Dedifferentiated amniotic fluid mesenchymal stem cell (primary cell): ENCODE measurements around the gene ZNF579.
A peak's percentile ranks its signal among the peaks of the same experiment; 100 is the strongest.

Experiments used
- DNase-seq: peaks from one replicate; pipeline ENCODE4 v3.0.0-alpha.2; 2016; ENCODE audit errors: extremely low spot score

ZNF579 gene, protein sequence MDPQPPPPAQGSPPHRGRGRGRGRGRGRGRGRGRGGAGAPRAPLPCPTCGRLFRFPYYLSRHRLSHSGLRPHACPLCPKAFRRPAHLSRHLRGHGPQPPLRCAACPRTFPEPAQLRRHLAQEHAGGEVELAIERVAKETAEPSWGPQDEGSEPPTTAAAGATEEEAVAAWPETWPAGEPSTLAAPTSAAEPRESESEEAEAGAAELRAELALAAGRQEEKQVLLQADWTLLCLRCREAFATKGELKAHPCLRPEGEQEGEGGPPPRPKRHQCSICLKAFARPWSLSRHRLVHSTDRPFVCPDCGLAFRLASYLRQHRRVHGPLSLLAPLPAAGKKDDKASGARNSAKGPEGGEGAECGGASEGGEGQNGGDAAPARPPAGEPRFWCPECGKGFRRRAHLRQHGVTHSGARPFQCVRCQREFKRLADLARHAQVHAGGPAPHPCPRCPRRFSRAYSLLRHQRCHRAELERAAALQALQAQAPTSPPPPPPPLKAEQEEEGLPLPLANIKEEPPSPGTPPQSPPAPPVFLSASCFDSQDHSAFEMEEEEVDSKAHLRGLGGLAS

DNA sequence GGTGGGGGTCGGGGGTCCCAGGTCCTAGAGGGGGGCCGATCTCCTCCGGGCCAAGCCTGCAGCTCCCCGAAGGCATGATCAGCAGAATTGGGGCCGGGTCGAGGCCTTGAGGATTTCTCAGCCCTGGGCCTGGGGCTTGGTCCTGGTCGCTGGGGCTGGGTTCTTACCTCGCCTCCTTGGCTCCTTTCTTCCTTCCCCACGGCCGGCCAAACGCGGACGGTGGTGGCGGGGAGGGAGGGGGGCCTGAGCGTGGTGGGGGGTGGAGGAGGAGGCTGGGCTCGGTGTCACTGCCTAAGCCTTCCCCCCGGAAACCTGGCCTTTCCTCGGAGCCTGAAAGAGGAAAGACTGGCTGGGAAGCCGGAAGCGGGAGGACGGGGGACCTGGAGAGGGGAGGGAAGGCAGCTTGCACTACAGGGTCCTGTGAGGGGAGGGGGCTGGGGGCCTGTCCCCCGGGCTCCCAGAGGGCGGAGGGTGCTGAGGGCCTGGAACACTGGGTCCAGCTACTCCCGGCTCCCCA, at the start of gene ZNF579:
TSS of gene ZNF579 (minus strand) at position 221 of the 517 bp plus-strand sequence. CDS start 1,209 bp downstream, outside the sequence.
- DNase-seq = peak; percentile 88

DNA sequence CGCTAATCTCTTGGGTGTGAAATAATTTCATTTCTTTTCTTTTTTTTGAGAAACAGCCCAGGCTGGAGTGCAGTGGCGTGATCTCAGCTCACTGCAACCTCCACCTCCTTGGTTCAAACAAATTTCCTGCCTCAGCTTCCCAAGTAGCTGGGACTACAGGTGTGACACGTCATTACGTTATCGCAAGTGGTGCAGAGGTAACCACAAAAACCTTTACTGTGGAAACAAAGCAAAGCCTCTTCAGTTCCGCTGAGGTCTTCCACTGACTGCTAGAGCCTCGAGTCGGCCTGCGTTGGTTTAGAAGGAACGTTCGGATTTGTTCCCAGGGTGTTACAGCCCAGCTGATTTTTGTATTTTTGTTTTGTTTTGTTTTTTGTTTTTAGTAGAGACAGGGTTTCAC, 45.7 kb upstream of the ZNF579 start:
- no peak for DNase-seq

DNA sequence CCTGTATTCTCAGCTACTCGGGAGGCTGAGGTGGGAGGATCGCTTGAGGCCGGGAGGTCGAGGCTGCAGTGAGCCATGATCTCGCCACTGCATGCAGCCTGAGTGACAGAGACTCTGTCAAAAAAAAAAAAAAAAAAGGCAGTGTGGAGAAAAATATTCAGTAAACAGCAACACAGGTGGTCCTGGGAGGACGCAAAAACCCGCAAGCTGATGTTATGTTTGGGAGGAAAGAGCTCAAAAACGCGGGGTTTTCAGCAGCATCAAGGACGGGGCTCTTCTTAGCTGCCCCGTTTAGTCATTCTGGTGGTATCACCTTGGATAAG, 44.3 kb upstream of the ZNF579 start:
- DNase-seq = no peak

DNA sequence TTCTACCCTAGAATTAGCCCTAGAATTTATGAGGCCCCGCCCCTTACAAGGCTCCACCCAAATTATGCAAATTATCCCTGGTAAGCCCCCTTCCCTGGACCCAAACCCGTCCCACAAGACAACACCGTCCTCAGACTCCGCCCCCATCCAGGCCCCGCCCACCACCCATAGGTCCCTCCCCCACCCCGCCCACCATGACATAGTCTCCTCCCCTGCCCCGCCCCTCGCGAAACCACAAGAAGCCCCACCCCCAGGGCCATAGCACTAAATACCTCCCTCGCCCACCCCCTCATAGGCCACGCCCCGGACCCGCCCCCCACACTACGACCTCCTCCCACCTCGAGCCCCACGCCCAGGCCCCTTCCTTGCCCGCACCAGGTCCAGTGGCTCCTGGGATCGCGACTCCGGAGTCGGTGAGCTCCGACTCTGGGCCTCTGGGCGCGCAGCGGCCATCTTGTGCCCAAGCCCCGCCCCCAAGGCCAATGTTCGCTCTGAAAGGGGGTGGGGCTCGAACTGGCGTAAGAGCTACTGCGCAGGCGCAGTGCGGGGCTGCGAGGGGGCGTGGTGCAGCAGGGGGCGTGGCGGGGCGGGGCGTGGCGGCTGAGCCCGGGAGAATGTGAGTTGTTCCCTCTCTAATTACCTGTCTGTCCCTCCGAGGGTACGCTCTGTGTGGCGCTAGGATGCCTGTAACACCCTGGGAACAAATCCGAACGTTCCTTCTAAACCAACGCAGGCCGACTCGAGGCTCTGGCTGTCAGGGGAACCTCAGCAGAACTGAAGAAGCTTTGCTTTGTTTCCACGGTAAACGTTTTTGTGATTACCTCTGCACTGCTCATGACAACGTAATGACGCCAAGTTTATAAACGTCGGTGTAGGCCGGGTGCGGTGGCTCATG, 43.7 kb upstream of the ZNF579 start, which contains the start of gene ZNF784:
TSS of gene ZNF784 (minus strand) at position 458 of the 895 bp plus-strand sequence. CDS start at position 453, 5 bp downstream.
- peak; percentile 93 for DNase-seq

DNA sequence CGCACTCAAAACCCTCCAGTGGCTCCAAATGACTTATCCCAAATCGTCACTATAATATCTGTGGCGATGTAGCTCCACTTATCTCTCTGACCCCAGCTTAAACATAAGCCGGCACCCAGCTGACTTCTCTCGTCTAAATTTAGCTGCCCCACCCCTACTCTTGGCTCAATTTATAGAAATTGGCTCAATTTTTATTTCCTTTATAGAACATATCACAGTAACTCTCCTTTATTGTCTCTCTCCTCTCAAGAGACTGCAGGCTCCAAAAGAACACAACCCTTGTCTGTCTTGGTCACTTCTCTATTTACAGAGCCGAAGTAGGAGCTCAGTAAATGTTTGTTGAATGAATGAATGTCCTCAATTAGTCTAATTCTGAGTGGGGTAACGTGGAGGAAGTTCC, 42.9 kb upstream of the ZNF579 start:
- DNase-seq = no peak

DNA sequence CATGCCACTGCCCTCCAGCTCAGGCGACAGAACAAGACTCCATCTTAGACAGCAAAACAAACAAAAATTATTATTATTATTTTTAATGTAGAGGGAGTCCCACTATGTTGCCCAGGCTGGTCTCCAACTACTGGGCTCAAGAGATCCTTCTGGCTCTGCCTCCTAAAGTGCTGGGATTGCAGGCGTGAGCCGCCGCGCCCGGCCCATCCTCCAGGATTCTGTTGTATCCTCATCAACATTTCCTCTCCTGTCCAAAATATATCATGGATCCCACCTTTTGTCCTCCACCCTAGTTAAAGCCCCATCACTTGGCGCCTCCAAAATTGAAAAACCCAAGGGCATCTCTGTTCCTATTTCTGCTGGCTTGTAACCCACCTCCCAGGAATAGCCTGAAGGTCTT, 42.5 kb upstream of the ZNF579 start:
- no peak for DNase-seq

GRCh38 chr19:55622242-55622969, 41.8 kb upstream of the ZNF579 start:
- DNase-seq = no peak

DNA sequence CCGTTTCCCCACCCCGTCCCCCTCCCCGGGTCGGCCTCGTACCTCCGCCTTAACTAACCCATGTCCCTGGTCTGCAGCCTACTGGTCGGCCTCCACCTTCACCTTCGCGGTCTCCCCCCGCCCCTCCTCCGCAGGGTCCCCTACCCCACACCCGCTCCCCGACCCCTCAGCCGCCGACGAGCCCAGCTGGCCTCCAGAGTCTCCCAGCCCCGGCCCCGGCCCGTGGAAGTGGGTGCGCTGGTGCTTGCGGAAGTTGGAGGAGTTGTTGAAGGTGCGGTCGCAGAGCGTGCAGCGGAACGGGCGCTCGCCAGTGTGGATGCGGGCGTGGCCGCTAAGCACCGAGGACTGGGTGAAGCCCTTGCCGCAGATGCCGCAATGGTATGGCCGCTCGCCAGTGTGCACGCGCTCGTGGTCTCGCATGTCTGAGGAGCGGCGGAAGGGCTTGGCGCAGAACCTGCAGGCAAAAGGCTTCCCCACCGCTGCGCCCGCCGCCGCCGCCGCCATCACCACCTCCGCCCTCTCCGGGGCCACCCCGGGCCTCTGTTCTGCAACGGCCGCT, 41.1 kb upstream of the ZNF579 start:
- DNase-seq = no peak

GRCh38 chr19:55621205-55621672, 40.6 kb upstream of the ZNF579 start:
- no peak for DNase-seq

DNA sequence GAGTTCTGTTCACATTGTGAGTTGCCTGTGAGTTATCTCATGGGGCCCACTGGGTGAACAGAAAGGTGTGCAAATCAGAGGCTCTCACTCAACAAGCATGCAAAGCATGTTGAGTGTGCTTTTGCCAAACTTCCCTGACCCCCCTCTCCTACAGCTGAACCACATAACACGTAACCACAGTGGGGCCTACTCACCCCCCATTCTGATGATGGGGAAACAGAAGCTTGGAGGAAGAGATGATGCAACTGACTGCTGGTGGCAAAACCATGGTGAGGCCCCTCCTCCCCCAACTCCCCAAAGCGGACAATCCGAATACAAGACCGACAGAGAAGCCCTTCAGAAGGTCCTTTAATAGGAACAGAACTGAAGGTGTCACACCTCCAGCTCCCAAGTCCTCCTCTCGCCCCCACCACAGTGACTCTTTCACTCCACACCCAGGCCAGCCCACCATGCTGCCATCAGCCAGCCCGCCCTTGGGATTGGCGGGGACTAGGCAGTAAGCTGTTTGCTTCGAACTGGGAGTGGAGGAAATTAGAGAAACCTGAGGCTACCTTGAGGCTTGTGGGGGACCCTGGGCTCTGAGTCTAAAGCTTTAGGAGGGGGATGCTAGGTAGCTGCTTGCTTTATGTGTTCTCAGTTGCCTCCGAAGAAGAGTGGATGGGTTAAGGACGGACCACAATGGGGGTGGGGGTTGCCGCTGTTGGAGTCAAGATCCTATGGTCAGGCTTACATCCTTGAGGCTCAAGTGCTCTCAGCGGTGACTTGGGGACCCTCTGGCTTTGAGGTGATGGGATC, 40.0 kb upstream of the ZNF579 start:
- DNase-seq = no peak

GRCh38 chr19:55619286-55619685, 38.6 kb upstream of the ZNF579 start:
- no peak for DNase-seq

GRCh38 chr19:55618426-55618825, 37.8 kb upstream of the ZNF579 start:
- DNase-seq = no peak

GRCh38 chr19:55617426-55617825, 36.8 kb upstream of the ZNF579 start:
- DNase-seq = no peak

GRCh38 chr19:55616395-55616875, 35.8 kb upstream of the ZNF579 start:
- no peak for DNase-seq

- DNase-seq = no peak
These were observed 35.1 kb upstream of the ZNF579 start for GRCh38 chr19:55615543-55616394.

DNA sequence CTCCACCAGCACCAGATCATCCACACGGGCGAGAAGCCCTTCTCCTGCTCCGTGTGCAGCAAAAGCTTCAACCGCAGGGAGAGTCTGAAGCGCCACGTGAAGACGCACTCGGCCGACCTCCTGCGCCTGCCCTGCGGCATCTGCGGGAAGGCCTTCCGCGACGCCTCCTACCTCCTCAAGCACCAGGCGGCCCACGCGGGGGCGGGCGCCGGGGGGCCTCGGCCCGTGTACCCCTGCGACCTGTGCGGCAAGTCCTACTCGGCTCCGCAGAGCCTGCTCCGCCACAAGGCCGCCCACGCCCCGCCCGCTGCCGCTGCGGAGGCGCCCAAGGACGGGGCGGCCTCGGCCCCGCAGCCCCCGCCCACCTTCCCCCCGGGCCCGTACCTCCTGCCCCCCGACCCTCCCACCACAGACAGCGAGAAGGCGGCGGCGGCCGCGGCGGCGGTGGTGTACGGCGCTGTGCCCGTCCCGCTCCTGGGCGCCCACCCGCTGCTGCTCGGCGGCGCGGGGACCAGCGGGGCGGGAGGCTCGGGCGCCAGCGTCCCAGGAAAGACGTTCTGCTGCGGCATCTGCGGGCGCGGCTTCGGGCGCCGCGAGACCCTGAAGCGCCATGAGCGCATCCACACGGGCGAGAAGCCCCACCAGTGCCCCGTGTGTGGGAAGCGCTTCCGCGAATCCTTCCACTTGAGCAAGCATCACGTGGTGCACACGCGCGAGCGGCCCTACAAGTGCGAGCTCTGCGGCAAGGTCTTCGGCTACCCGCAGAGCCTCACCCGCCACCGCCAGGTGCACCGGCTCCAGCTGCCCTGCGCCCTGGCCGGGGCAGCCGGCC, 34.3 kb upstream of the ZNF579 start:
- DNase-seq = no peak

DNA sequence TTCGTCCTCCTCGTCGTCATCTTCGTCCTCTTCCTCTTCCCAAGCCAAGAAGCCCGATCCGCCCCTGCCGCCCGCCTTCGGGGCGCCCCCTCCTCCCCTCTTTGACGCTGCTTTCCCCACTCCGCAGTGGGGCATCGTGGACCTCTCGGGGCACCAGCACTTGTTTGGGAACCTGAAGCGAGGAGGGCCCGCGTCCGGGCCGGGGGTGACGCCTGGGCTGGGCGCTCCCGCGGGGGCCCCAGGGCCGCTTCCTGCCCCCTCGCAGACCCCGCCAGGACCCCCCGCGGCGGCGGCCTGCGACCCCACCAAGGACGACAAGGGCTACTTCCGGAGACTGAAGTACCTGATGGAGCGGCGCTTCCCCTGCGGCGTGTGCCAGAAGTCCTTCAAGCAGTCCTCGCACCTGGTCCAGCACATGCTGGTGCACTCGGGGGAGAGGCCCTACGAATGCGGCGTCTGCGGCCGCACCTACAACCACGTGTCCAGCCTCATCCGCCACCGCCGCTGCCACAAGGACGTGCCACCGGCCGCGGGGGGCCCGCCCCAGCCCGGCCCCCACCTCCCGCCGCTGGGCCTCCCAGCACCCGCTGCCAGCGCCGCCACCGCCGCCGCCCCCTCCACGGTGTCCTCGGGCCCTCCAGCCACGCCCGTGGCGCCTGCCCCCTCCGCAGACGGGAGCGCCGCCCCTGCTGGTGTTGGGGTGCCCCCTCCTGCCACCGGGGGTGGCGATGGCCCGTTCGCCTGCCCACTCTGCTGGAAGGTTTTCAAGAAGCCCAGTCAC, 33.5 kb upstream of the ZNF579 start:
- DNase-seq = no peak
